HepG2 (cell line): ENCODE data around the gene TMEM61. TPM values are rescaled to one million over a fixed set of nuclear protein-coding genes. Genes with fewer than 3 reads are reported as not detected.
A peak's percentile ranks its signal among the peaks of the same experiment; 100 is the strongest.

Experiments used
- JARID2 ChIP-seq: sonication (generic); formaldehyde crosslinking; IDR thresholded peaks from 2 replicates; pipeline ENCODE4 v1.8.1; 2023; ENCODE audit warnings: missing genetic modification reagents, inconsistent platforms; ENCODE audit not compliant: insufficient replicate concordance
- JUNB ChIP-seq: sonication (generic); formaldehyde crosslinking; IDR thresholded peaks from 2 replicates; pipeline ENCODE4 v1.8.0; 2022; ENCODE audit warnings: missing genetic modification reagents, mild to moderate bottlenecking, borderline replicate concordance
- KLF16 ChIP-seq, 2 experiments: sonication (generic) in 1 of 2; formaldehyde crosslinking in 1 of 2; IDR thresholded peaks; 2 replicates each; pipeline versions ENCODE4 v1.6.1 to v1.8.0; 2016 to 2023; ENCODE audit warnings: missing genetic modification reagents in 2 of 2, missing compliant biosample characterization in 1 of 2
- POGK ChIP-seq: sonication (generic); formaldehyde crosslinking; conservative IDR thresholded peaks from 2 replicates; pipeline ENCODE4 v1.8.0; 2022; ENCODE audit warnings: mild to moderate bottlenecking, moderate library complexity, missing genetic modification reagents
- POLR2AphosphoS5 ChIP-seq: IDR thresholded peaks from 2 replicates; pipeline ENCODE4 v1.6.1; 2012; ENCODE audit warnings: low read depth, low read length
- PRDM10 ChIP-seq: sonication (generic); formaldehyde crosslinking; IDR thresholded peaks from 2 replicates; pipeline ENCODE4 v1.4.0; 2020; ENCODE audit warnings: low read depth, missing genetic modification reagents
- SIX4 ChIP-seq: sonication (generic); formaldehyde crosslinking; IDR thresholded peaks from 2 replicates; pipeline ENCODE4 v1.4.0; 2020; ENCODE audit warnings: missing genetic modification reagents
- THAP8 ChIP-seq: sonication (generic); formaldehyde crosslinking; IDR thresholded peaks from 2 replicates; pipeline ENCODE4 v1.5.1; 2020; ENCODE audit warnings: missing genetic modification reagents, mild to moderate bottlenecking, borderline replicate concordance
- TRIM24 ChIP-seq: sonication (generic); formaldehyde crosslinking; IDR thresholded peaks from 2 replicates; pipeline ENCODE4 v1.8.0; 2022; ENCODE audit warnings: mild to moderate bottlenecking, missing genetic modification reagents
- WIZ ChIP-seq: sonication (generic); formaldehyde crosslinking; IDR thresholded peaks from 2 replicates; pipeline ENCODE4 v1.5.1; 2020; ENCODE audit warnings: mild to moderate bottlenecking, missing genetic modification reagents
- ZBTB7B ChIP-seq: sonication (generic); formaldehyde crosslinking; IDR thresholded peaks from 2 replicates; pipeline ENCODE4 v1.4.0; 2020; ENCODE audit warnings: missing genetic modification reagents
- ZMYM4 ChIP-seq: sonication (generic); formaldehyde crosslinking; IDR thresholded peaks from 2 replicates; pipeline ENCODE4 v1.8.1; 2023; ENCODE audit warnings: mild to moderate bottlenecking, missing genetic modification reagents
- ZNF18 ChIP-seq: sonication (generic); formaldehyde crosslinking; IDR thresholded peaks from 2 replicates; pipeline ENCODE4 v1.8.0; 2022; ENCODE audit warnings: mild to moderate bottlenecking, missing genetic modification reagents; ENCODE audit not compliant: insufficient replicate concordance
- ZNF282 ChIP-seq: fragments of 450-650 bp; IDR thresholded peaks from 2 replicates; pipeline ENCODE4 v1.6.1; 2018; ENCODE audit not compliant: partially characterized antibody
- ZNF362 ChIP-seq: sonication (generic); formaldehyde crosslinking; IDR thresholded peaks from 2 replicates; pipeline ENCODE4 v1.4.0; 2020; ENCODE audit warnings: missing genetic modification reagents, mild to moderate bottlenecking, borderline replicate concordance
- ZNF382 ChIP-seq: sonication (generic); formaldehyde crosslinking; IDR thresholded peaks from 2 replicates; pipeline ENCODE4 v1.5.0; 2020; ENCODE audit warnings: missing genetic modification reagents, mild to moderate bottlenecking, borderline replicate concordance
- ZNF383 ChIP-seq: sonication (generic); formaldehyde crosslinking; IDR thresholded peaks from 2 replicates; pipeline ENCODE4 v1.4.0; 2020; ENCODE audit warnings: missing genetic modification reagents, mild to moderate bottlenecking, borderline replicate concordance
- ZNF775 ChIP-seq: sonication (generic); formaldehyde crosslinking; IDR thresholded peaks from 2 replicates; pipeline ENCODE4 v1.4.0; 2020; ENCODE audit warnings: missing genetic modification reagents, mild to moderate bottlenecking, moderate library complexity, borderline replicate concordance
- ZSCAN30 ChIP-seq: sonication (generic); formaldehyde crosslinking; IDR thresholded peaks from 2 replicates; pipeline ENCODE4 v1.5.0; 2020; ENCODE audit warnings: mild to moderate bottlenecking, missing genetic modification reagents
- polyA plus RNA-seq, 8 experiments: library from polyadenylated mRNA; depleted of rRNA in 3 of 8; stranded (reverse) in 7 of 8; unstranded in 1 of 8; fragments of >200 nt; fragmentation: Illumina TruSeq in 4 of 8; extraction: Trizol in 4 of 8; gene quantifications; 2 replicates each; pipeline versions ENCODE4 v1.2.1 to v1.2.3, GENCODE V29; 2011 to 2016; ENCODE audit warnings: low read depth in 4 of 8, missing spikeins in 1 of 8, mixed read lengths in 1 of 8; ENCODE audit not compliant: insufficient read depth in 1 of 8
- total RNA-seq, 5 experiments: library from RNA; depleted of rRNA; stranded (reverse); fragments of >200 nt; fragmentation: Illumina TruSeq; extraction: Trizol; gene quantifications; 2 replicates each; pipeline ENCODE4 v1.2.3, GENCODE V29; 2016; ENCODE audit warnings: low read depth in 1 of 5

Gene TMEM61
- total and polyA plus RNA-seq, 2 of the 13 experiments (the other 11 are each of a cell fraction or from before 2014, with no cell fraction given): not detected

- TF ChIP-seq POGK (CRISPR knock-in tag): peak; percentile 97
- TF ChIP-seq ZNF775 (CRISPR knock-in tag): peak; percentile 72; the same call in 1 of the 2 replicates
- TF ChIP-seq JARID2 (CRISPR knock-in tag): no peak
- peak; percentile 87 for TF ChIP-seq ZNF362 (CRISPR knock-in tag)
- TF ChIP-seq TRIM24 (CRISPR knock-in tag): no peak; the same call in 1 of the 2 replicates
- 0 out of 2 replicates have a peak, but pooled peaks have one; percentile 24 for TF ChIP-seq PRDM10
- TF ChIP-seq ZSCAN30 (CRISPR knock-in tag): 0 out of 2 replicates have a peak, but pooled peaks have one; percentile 50
- peak; percentile 54 for TF ChIP-seq ZBTB7B (CRISPR knock-in tag)
- no peak for TF ChIP-seq ZNF382
- no peak for TF ChIP-seq JUNB (CRISPR knock-in tag)
- TF ChIP-seq THAP8 (CRISPR knock-in tag): peak; percentile 95; the same call in 1 of the 2 replicates
- no peak for TF ChIP-seq ZNF282
- TF ChIP-seq WIZ (CRISPR knock-in tag): no peak
- TF ChIP-seq POLR2AphosphoS5: peak; percentile 91
- peak in 1 of 2 experiments; percentile 68; a peak in 2 of 4 replicates for TF ChIP-seq KLF16 (CRISPR knock-in tag; IDR thresholded peaks at IDR 0.05)
- TF ChIP-seq ZNF18: peak; percentile 58
- TF ChIP-seq ZMYM4 (CRISPR knock-in tag): peak; percentile 87
- TF ChIP-seq ZNF383: no peak
- peak; percentile 98 for TF ChIP-seq SIX4 (CRISPR knock-in tag)
These were observed 59.1 kb downstream of the TMEM61 start, which contains the start of gene PCSK9 (continued) for GRCh38 chr1:55039342-55040082.
